ENCODE data around the gene PERCC1.

The PERCC1 gene

GRCh38 chr16:1427473-1428461, 3.1 kb upstream of the PERCC1 start:
- 93% methylated on average over 53 of the region's 53 CpGs for WGBS
- no peaks in the 10 kb centered on the region for H3K36me3 ChIP-seq (ENCODE audit: insufficient read depth, low read length)
- no peak overlapping the region for H3K9ac ChIP-seq (ENCODE audit: low read depth, low read length)
- no peaks in the 10 kb centered on the region for H3K27me3 ChIP-seq (ENCODE audit: insufficient read depth, low read length)
- H3K9me3 ChIP-seq (ENCODE audit: insufficient read depth, low read depth, low read length), result no peaks in the 10 kb centered on the region
- no peak overlapping the region for H3K27ac ChIP-seq (ENCODE audit: low read depth, low read length)
- no peak overlapping the region for H3K4me3 ChIP-seq (ENCODE audit: low read length)
- H3K4me1 ChIP-seq (ENCODE audit: insufficient read depth, low read length), result no peaks in the 10 kb centered on the region

GRCh38 chr16:1428511-1428910, 2.4 kb upstream of the PERCC1 start:
- H3K4me1 ChIP-seq (ENCODE audit: insufficient read depth, low read length), result no peaks in the 10 kb centered on the region

DNA sequence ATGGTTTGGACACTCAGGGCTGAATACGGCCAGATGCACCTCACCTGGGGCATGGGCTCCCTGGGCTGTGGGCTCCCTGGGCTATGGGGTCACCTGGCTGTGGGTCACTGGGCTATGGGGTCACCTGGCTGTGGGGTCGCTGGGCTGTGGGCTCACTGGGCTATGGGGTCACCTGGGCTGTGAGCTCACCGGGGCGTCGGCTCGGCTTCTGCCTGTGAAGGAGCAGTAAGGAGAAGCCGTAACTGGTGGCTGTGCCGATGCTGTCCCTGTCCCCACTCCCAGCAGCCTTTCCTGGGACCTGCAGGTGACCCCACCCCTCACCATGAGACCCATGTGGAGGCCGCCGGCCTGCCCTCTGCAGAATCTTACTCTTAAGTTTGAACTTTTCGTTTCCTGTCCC, 1.9 kb upstream of the PERCC1 start:
- Histone ChIP-seq H3K27me3 (ENCODE audit: insufficient read depth, low read length) (no peaks in the 10 kb centered on the region), H3K9ac (ENCODE audit: low read depth, low read length) (no peak overlapping the region), H3K36me3 (ENCODE audit: insufficient read depth, low read length) (no peaks in the 10 kb centered on the region)

More at GRCh38 chr16:1428511-1428910, 2.4 kb upstream of the PERCC1 start:
- 73% methylated on average over 21 of the region's 21 CpGs for WGBS
- H3K27me3 ChIP-seq (ENCODE audit: insufficient read depth, low read length), result no peaks in the 10 kb centered on the region
- no peak overlapping the region for H3K27ac ChIP-seq (ENCODE audit: low read depth, low read length)
- H3K9me3 ChIP-seq (ENCODE audit: insufficient read depth, low read depth, low read length), result no peaks in the 10 kb centered on the region
- no peaks in the 10 kb centered on the region for H3K36me3 ChIP-seq (ENCODE audit: insufficient read depth, low read length)
- no peak overlapping the region for H3K9ac ChIP-seq (ENCODE audit: low read depth, low read length)
- H3K4me3 ChIP-seq (ENCODE audit: low read length), result no peak overlapping the region

DNA sequence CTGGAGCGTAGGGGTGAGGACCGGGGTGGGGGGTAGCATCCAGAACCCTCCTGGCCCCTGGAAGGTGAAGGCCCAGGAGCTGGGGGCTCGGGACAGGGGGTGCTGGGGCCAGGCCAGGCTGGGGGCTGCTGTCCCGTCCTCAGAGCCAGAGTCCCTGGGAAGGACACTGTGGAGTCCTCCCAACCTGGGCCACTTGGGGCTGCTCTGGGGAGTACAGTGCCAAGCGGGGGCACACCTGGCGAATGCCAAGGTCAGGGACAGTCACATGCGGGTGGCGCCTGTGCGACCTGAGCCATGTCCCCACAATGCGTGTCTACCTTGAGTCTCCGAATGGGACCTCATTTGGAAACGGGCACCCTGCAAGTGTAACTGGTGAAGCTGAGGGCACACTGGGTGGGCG, 1.2 kb upstream of the PERCC1 start:
- WGBS, result 93% methylated on average over 13 of the region's 13 CpGs
- no peaks in the 10 kb centered on the region for H3K27me3 ChIP-seq (ENCODE audit: insufficient read depth, low read length)

More for the DNA sequence above, 1.9 kb upstream of the PERCC1 start:
- Histone ChIP-seq H3K9me3 (ENCODE audit: insufficient read depth, low read depth, low read length) (no peaks in the 10 kb centered on the region), H3K4me1 (ENCODE audit: insufficient read depth, low read length) (no peaks in the 10 kb centered on the region), H3K27ac (ENCODE audit: low read depth, low read length) (no peak overlapping the region), H3K4me3 (ENCODE audit: low read length) (no peak overlapping the region)
- WGBS, result 94% methylated on average over 11 of the region's 11 CpGs

GRCh38 chr16:1430214-1430758, 592 bp upstream of the PERCC1 start:
- Histone ChIP-seq H3K36me3 (ENCODE audit: insufficient read depth, low read length) (no peaks in the 10 kb centered on the region), H3K27ac (ENCODE audit: low read depth, low read length) (no peak overlapping the region), H3K9ac (ENCODE audit: low read depth, low read length) (no peak overlapping the region), H3K4me3 (ENCODE audit: low read length) (no peak overlapping the region), H3K4me1 (ENCODE audit: insufficient read depth, low read length) (no peaks in the 10 kb centered on the region), H3K27me3 (ENCODE audit: insufficient read depth, low read length) (no peaks in the 10 kb centered on the region), H3K9me3 (ENCODE audit: insufficient read depth, low read depth, low read length) (no peaks in the 10 kb centered on the region)
- whole genome bisulfite sequencing, result 90% methylated on average over 14 of the region's 14 CpGs

More for the DNA sequence above, 1.2 kb upstream of the PERCC1 start:
- no peak overlapping the region for H3K4me3 ChIP-seq (ENCODE audit: low read length)
- H3K4me1 ChIP-seq (ENCODE audit: insufficient read depth, low read length), result no peaks in the 10 kb centered on the region
- no peak overlapping the region for H3K27ac ChIP-seq (ENCODE audit: low read depth, low read length)
- no peak overlapping the region for H3K9ac ChIP-seq (ENCODE audit: low read depth, low read length)
- H3K9me3 ChIP-seq (ENCODE audit: insufficient read depth, low read depth, low read length), result no peaks in the 10 kb centered on the region
- H3K36me3 ChIP-seq (ENCODE audit: insufficient read depth, low read length), result no peaks in the 10 kb centered on the region

GRCh38 chr16:1431497-1432270, 806 bp downstream of the PERCC1 start:
- Histone ChIP-seq H3K36me3 (ENCODE audit: insufficient read depth, low read length) (no peaks in the 10 kb centered on the region), H3K9me3 (ENCODE audit: insufficient read depth, low read depth, low read length) (no peaks in the 10 kb centered on the region), H3K27me3 (ENCODE audit: insufficient read depth, low read length) (no peaks in the 10 kb centered on the region), H3K4me3 (ENCODE audit: low read length) (no peak overlapping the region), H3K9ac (ENCODE audit: low read depth, low read length) (no peak overlapping the region), H3K4me1 (ENCODE audit: insufficient read depth, low read length) (no peaks in the 10 kb centered on the region), H3K27ac (ENCODE audit: low read depth, low read length) (no peak overlapping the region)
- WGBS, result 89% methylated on average over 20 of the region's 20 CpGs

- no peaks in the 10 kb centered on the region for H3K9me3 ChIP-seq (ENCODE audit: insufficient read depth, low read depth, low read length)
- no peaks in the 10 kb centered on the region for H3K27me3 ChIP-seq (ENCODE audit: insufficient read depth, low read length)
- no peak overlapping the region for H3K9ac ChIP-seq (ENCODE audit: low read depth, low read length)
- 94% methylated on average over 62 of the region's 63 CpGs for WGBS
- no peaks in the 10 kb centered on the region for H3K4me1 ChIP-seq (ENCODE audit: insufficient read depth, low read length)
- no peak overlapping the region for H3K4me3 ChIP-seq (ENCODE audit: low read length)
- H3K36me3 ChIP-seq (ENCODE audit: insufficient read depth, low read length), result no peaks in the 10 kb centered on the region
- H3K27ac ChIP-seq (ENCODE audit: low read depth, low read length), result no peak overlapping the region
Observed at GRCh38 chr16:1432388-1433262, 1.7 kb downstream of the PERCC1 start.

GRCh38 chr16:1433263-1433560, 2.3 kb downstream of the PERCC1 start:
- no peaks in the 10 kb centered on the region for H3K27me3 ChIP-seq (ENCODE audit: insufficient read depth, low read length)
- no peaks in the 10 kb centered on the region for H3K36me3 ChIP-seq (ENCODE audit: insufficient read depth, low read length)
- no peaks in the 10 kb centered on the region for H3K4me1 ChIP-seq (ENCODE audit: insufficient read depth, low read length)
- no peak overlapping the region for H3K4me3 ChIP-seq (ENCODE audit: low read length)
- whole genome bisulfite sequencing, result 94% methylated on average over 14 of the region's 14 CpGs
- H3K9ac ChIP-seq (ENCODE audit: low read depth, low read length), result no peak overlapping the region
- H3K9me3 ChIP-seq (ENCODE audit: insufficient read depth, low read depth, low read length), result no peaks in the 10 kb centered on the region
- no peak overlapping the region for H3K27ac ChIP-seq (ENCODE audit: low read depth, low read length)

DNA sequence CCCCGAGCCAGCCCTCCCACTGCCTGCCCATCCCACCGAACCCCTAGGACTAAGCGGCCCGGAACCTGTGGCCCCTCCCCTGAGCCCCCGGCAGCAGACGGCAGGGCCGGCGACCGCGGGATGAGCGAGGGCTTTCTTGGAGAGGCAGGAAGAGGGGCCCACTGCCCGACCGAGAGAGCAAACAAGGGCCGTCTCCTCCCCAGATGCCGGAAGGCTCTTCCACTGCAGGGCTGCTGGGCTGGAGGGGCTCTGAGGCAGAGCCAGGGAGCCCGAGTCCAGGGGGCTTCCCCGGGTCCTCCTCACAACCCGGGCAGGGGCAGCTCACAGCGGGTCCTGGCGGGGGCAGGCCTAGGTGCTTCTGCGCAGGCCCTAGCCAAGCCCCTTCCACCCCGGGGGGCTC, 2.9 kb downstream of the PERCC1 start:
- H3K4me3 ChIP-seq (ENCODE audit: low read length), result no peak overlapping the region
- H3K27ac ChIP-seq (ENCODE audit: low read depth, low read length), result no peak overlapping the region
- no peaks in the 10 kb centered on the region for H3K36me3 ChIP-seq (ENCODE audit: insufficient read depth, low read length)
- H3K9me3 ChIP-seq (ENCODE audit: insufficient read depth, low read depth, low read length), result no peaks in the 10 kb centered on the region
- H3K27me3 ChIP-seq (ENCODE audit: insufficient read depth, low read length), result no peaks in the 10 kb centered on the region
- H3K9ac ChIP-seq (ENCODE audit: low read depth, low read length), result no peak overlapping the region
- 86% methylated on average over 22 of the region's 22 CpGs for WGBS
- H3K4me1 ChIP-seq (ENCODE audit: insufficient read depth, low read length), result no peaks in the 10 kb centered on the region

GRCh38 chr16:1434644-1435592, 4.0 kb downstream of the PERCC1 start:
- 96% methylated on average over 40 of the region's 40 CpGs for whole genome bisulfite sequencing
- H3K27ac ChIP-seq (ENCODE audit: low read depth, low read length), result no peak overlapping the region

More at GRCh38 chr16:1434644-1435592, 4.0 kb downstream of the PERCC1 start:
- no peak overlapping the region for H3K4me3 ChIP-seq (ENCODE audit: low read length)
- no peaks in the 10 kb centered on the region for H3K27me3 ChIP-seq (ENCODE audit: insufficient read depth, low read length)
- no peaks in the 10 kb centered on the region for H3K36me3 ChIP-seq (ENCODE audit: insufficient read depth, low read length)
- no peak overlapping the region for H3K9ac ChIP-seq (ENCODE audit: low read depth, low read length)
- H3K9me3 ChIP-seq (ENCODE audit: insufficient read depth, low read depth, low read length), result no peaks in the 10 kb centered on the region
- no peaks in the 10 kb centered on the region for H3K4me1 ChIP-seq (ENCODE audit: insufficient read depth, low read length)
